IPS-18a (cell line): ENCODE measurements around the gene SH3PXD2A.
"Not testable (repeated sequence)": the region's sequence is repeated elsewhere in the genome, so short reads cannot be mapped to it uniquely, and the experiment has no call there.

Source experiments
- H3K27ac ChIP-seq: one replicate; pipeline ENCODE4 v1.5.1; 2013; ENCODE audit warnings: low read length
- H3K27me3 ChIP-seq: one replicate; pipeline ENCODE4 v1.6.1; 2013; ENCODE audit warnings: mild to moderate bottlenecking, low read length; ENCODE audit not compliant: control insufficient read depth, insufficient read depth
- H3K36me3 ChIP-seq: one replicate; pipeline ENCODE4 v1.6.1; 2013; ENCODE audit warnings: low read depth, low read length; ENCODE audit not compliant: control insufficient read depth
- H3K4me1 ChIP-seq: one replicate; pipeline ENCODE4 v1.6.1; 2013; ENCODE audit warnings: low read depth, low read length; ENCODE audit not compliant: control insufficient read depth
- H3K4me3 ChIP-seq: one replicate; pipeline ENCODE4 v1.5.1; 2013; ENCODE audit warnings: low read length
- H3K9ac ChIP-seq: one replicate; pipeline ENCODE4 v1.6.1; 2013; ENCODE audit warnings: mild to moderate bottlenecking, low read length, moderate library complexity
- H3K9me3 ChIP-seq: one replicate; pipeline ENCODE4 v1.6.1; 2013; ENCODE audit warnings: low read depth, low read length; ENCODE audit not compliant: control insufficient read depth

The SH3PXD2A gene

GRCh38 chr10:103643381-103643780 is 212.0 kb downstream of the SH3PXD2A start:
- Histone ChIP-seq H3K27ac (no peak overlapping the region), H3K9me3 (no peaks in the 10 kb centered on the region), H3K36me3 (no peaks in the 10 kb centered on the region), H3K4me3 (no peak overlapping the region), H3K9ac (no peak overlapping the region), H3K27me3 (no peaks in the 10 kb centered on the region), H3K4me1 (peaks cover 10% of the 10 kb centered on the region)

GRCh38 chr10:103641326-103641725 is 214.1 kb downstream of the SH3PXD2A start:
- H3K4me1 ChIP-seq = peaks cover 27% of the 10 kb centered on the region

GRCh38 chr10:103640436-103641181 is 214.8 kb downstream of the SH3PXD2A start:
- no peak overlapping the region for H3K9ac ChIP-seq
- peaks cover 31% of the 10 kb centered on the region for H3K4me1 ChIP-seq
- H3K4me3 ChIP-seq = no peak overlapping the region
- H3K9me3 ChIP-seq = no peaks in the 10 kb centered on the region
- H3K27ac ChIP-seq = no peak overlapping the region
- H3K36me3 ChIP-seq = no peaks in the 10 kb centered on the region
- H3K27me3 ChIP-seq = no peaks in the 10 kb centered on the region

More at GRCh38 chr10:103641326-103641725, 214.1 kb downstream of the SH3PXD2A start:
- H3K9ac ChIP-seq = no peak overlapping the region
- H3K4me3 ChIP-seq = no peak overlapping the region
- H3K27ac ChIP-seq = no peak overlapping the region
- H3K27me3 ChIP-seq = no peaks in the 10 kb centered on the region
- no peaks in the 10 kb centered on the region for H3K36me3 ChIP-seq
- no peaks in the 10 kb centered on the region for H3K9me3 ChIP-seq

- Histone ChIP-seq H3K4me1 (peaks cover 41% of the 10 kb centered on the region), H3K9me3 (no peaks in the 10 kb centered on the region), H3K27ac (no peak overlapping the region), H3K4me3 (no peak overlapping the region), H3K36me3 (no peaks in the 10 kb centered on the region), H3K27me3 (no peaks in the 10 kb centered on the region), H3K9ac (no peak overlapping the region)
These were observed 216.4 kb downstream of the SH3PXD2A start for GRCh38 chr10:103638948-103639347.

GRCh38 chr10:103637927-103638557 is 217.3 kb downstream of the SH3PXD2A start:
- Histone ChIP-seq H3K27ac (no peak overlapping the region), H3K36me3 (no peaks in the 10 kb centered on the region), H3K4me1 (peaks cover 41% of the 10 kb centered on the region), H3K9ac (no peak overlapping the region), H3K9me3 (no peaks in the 10 kb centered on the region), H3K4me3 (no peak overlapping the region), H3K27me3 (no peaks in the 10 kb centered on the region)

- H3K36me3 ChIP-seq = no peaks in the 10 kb centered on the region
- peaks cover 41% of the 10 kb centered on the region for H3K4me1 ChIP-seq
- H3K4me3 ChIP-seq = no peak overlapping the region
- H3K9ac ChIP-seq = no peak overlapping the region
- no peak overlapping the region for H3K27ac ChIP-seq
- no peaks in the 10 kb centered on the region for H3K27me3 ChIP-seq
- no peaks in the 10 kb centered on the region for H3K9me3 ChIP-seq
These were observed 218.4 kb downstream of the SH3PXD2A start for GRCh38 chr10:103637011-103637410.

- no peak overlapping the region for H3K27ac ChIP-seq
These were observed 218.9 kb downstream of the SH3PXD2A start for GRCh38 chr10:103636492-103636891.

GRCh38 chr10:103635580-103635979 is 219.8 kb downstream of the SH3PXD2A start:
- H3K4me3 ChIP-seq = no peak overlapping the region
- no peak overlapping the region for H3K27ac ChIP-seq
- no peak overlapping the region for H3K9ac ChIP-seq
- H3K27me3 ChIP-seq = no peaks in the 10 kb centered on the region
- H3K36me3 ChIP-seq = no peaks in the 10 kb centered on the region
- peaks cover 41% of the 10 kb centered on the region for H3K4me1 ChIP-seq
- no peaks in the 10 kb centered on the region for H3K9me3 ChIP-seq

More at GRCh38 chr10:103636492-103636891, 218.9 kb downstream of the SH3PXD2A start:
- H3K36me3 ChIP-seq = no peaks in the 10 kb centered on the region
- no peaks in the 10 kb centered on the region for H3K27me3 ChIP-seq
- no peaks in the 10 kb centered on the region for H3K9me3 ChIP-seq
- H3K4me1 ChIP-seq = peaks cover 41% of the 10 kb centered on the region
- no peak overlapping the region for H3K9ac ChIP-seq
- H3K4me3 ChIP-seq = no peak overlapping the region

- Histone ChIP-seq H3K9me3 (no peaks in the 10 kb centered on the region), H3K27ac (no peak overlapping the region), H3K9ac (no peak overlapping the region), H3K4me3 (no peak overlapping the region), H3K4me1 (peaks cover 40% of the 10 kb centered on the region), H3K27me3 (no peaks in the 10 kb centered on the region), H3K36me3 (no peaks in the 10 kb centered on the region)
These were observed 221.5 kb downstream of the SH3PXD2A start for GRCh38 chr10:103633846-103634245.

- not testable (repeated sequence) for H3K9me3 ChIP-seq, H3K9ac ChIP-seq, H3K4me3 ChIP-seq, H3K27me3 ChIP-seq, H3K27ac ChIP-seq, H3K36me3 ChIP-seq
- peaks cover 30% of the 10 kb centered on the region for H3K4me1 ChIP-seq
These were observed 222.5 kb downstream of the SH3PXD2A start for GRCh38 chr10:103632871-103633270.

GRCh38 chr10:103632247-103632642 is 223.1 kb downstream of the SH3PXD2A start:
- Histone ChIP-seq H3K27ac (no peak overlapping the region), H3K4me1 (peaks cover 24% of the 10 kb centered on the region), H3K36me3 (no peaks in the 10 kb centered on the region), H3K27me3 (no peaks in the 10 kb centered on the region), H3K9ac (no peak overlapping the region), H3K9me3 (no peaks in the 10 kb centered on the region), H3K4me3 (no peak overlapping the region)

- Histone ChIP-seq H3K4me1 (peaks cover 6% of the 10 kb centered on the region), H3K9me3 (no peaks in the 10 kb centered on the region), H3K9ac (no peak overlapping the region), H3K27me3 (no peaks in the 10 kb centered on the region), H3K4me3 (no peak overlapping the region), H3K27ac (no peak overlapping the region), H3K36me3 (no peaks in the 10 kb centered on the region)
These were observed 225.2 kb downstream of the SH3PXD2A start for GRCh38 chr10:103630156-103630555.
